ENCODE measurements around the gene SKP2.
"Not testable (repeated sequence)": the region's sequence is repeated elsewhere in the genome, so short reads cannot be mapped to it uniquely, and the experiment has no call there.

Gene SKP2

DNA sequence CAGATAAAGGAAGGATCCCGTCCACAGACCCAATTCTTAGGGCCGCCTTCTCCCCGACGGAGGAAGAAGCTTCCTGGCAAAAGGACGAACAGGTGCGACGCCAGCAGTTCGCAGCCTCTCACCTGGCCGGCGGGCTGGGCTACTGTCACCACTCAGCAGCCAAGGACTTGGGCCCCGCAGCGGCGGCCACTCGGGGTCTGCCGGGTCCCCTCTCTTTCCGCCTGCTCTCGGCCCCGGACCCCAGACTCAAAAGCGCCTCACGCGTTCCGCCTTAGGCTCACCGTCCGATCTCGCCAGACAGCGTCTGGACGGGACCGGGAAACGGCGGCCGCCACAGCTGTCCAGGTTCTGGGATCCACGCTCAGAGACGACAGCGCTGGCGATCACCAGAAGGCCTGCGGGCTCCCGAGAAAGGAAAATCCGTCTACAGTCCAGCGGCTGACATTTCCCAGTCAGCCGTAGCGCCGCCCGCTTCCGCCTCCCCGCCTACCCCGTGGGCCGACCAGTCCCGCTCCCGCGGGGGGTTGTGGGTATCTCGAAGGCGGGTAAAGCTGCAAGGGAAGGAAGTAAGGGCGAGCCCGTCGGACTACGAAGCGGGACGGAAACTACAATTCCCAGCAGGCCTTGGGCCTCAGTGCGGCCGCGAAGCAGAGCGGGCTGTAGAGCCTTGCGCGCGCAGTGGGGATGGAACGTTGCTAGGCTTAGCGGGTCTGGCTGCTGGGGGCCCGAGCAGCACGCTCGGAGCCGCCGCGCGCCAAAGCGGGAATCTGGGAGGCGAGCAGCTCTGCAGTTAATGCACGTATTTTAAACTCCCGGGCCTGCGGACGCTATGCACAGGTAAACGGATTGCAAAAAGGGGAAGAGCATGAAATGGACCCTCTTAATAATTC lies at the start of gene SKP2, which contains the start of gene LMBRD2:
TSS of gene SKP2 (plus strand) at position 678 of the 890 bp plus-strand sequence. CDS start at position 830, 152 bp downstream.
TSS of gene LMBRD2 (minus strand) at position 454 of the 890 bp plus-strand sequence. CDS start 8,538 bp downstream, outside the sequence.
- DNase-seq, result peak; percentile 96

DNA sequence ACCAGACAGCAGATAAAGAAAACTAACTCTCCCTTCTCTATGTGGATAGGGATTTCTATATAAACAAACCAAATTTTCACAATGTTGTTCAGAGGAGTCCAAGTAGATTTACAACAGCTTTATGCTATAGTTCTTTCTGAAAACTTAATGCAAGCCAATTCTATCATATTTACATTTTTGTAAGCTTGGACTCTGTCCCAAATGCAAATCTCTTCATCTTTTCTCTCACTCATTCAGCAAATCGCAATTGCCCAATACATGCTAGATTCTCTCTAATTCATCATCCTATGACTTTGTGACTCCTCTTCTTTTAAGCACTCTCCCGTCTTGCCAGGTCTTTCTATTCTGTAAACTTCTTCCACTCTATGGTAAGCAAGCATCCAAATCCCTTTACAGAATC lies 46.1 kb upstream of the SKP2 start:
- no peak for DNase-seq

DNA sequence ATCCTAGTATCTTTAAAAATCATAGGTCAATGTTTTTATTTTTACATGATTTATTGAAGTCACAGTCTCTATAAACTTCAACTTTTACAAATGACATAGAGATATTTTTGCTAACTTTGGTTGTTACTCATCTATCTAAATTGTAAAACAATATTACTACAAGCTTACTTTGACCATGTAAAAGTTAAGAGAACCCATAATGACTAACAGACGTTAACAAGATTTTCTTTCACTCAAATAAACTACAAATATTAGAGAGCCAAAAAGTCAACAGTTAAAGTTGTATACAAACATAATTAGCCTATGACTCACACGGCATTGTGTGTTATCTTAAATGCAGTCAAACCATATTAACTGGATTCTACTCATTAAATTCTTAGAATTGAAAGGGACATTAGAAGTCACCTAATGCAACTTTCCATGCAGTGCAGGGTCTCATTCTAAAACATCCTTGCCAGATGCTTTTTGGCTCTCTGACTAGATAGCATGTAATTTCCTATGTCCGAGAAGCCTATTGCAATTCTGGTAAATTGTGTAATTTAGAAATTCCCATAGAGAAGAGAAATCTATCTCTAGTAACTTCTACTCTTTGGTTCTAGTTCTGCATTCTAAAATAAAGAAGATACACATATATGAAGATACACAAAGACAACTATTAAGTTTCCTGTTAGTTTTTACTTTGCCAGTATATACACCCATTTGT lies 43.0 kb upstream of the SKP2 start:
- no peak for DNase-seq

DNA sequence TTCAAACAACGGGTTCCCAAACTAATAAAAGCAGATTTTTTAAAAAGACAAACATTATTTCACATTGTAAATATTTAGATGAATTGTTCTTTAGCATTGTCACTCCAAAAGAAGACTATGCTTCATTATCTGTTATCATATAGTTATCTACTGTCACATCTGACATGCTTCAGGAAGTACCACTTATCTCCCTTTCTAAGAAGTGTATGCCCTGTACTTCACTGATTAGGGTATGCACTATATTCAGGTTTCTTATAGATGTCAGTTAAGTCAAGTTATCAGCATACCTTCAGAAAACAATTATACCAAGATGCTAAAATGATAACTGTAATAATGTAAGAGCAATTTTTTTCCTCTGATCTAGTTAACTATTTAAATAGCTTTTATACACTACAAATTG lies 40.7 kb upstream of the SKP2 start:
- DNase-seq, result no peak

DNA sequence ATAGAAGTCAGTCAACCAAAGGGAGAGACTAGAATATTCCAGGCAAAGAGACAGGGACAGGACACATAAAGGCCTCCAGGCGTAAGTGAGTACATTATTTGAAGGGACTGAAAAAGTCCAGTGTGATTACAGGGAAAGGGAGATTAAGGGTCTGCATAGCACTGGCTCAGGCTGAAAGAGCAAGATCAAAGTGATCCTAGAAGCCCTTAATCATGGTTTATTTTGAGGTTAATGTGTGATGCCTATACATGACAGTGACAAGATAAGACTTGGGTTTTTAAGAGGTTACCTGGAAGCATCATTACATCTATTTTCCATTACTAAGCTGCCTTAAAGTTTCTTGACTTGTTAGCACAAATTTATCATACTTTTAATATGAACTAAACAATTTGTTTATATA lies 26.0 kb upstream of the SKP2 start:
- DNase-seq, result no peak

DNA sequence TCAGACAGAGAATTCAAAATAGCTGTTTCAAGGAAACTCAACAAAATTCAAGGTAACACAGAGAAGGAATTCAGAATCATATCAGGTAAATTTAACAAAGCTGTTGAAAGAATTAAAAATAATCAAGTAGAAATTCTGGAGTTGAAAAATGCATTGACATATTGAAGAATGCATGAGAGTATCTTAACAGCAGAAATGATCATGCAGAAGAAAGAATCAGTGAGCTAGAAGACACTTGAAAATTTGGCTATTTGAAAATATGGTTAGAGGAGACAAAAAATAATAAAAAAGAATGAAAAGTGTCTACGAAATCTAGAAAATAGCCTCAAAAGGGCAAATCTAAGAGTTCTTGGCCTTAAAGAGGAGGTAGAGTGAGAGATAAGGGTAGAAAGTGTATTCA lies 23.1 kb upstream of the SKP2 start:
- DNase-seq, result no peak

DNA sequence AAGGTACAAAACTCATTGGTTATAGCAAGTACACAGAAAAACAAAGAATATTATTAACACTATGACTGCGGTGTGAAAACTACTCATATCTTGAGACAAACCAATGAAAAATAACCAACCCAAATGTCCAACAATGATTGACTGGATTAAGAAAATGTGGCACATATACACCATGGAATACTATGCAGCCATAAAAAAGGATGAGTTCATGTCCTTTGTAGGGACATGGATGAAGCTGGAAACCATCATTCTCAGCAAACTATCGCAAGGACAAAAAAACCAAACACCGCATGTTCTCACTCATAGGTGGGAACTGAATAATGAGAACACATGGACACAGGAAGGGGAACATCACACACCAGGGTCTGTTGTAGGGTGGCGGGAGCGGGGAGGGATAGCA lies 22.2 kb upstream of the SKP2 start:
- DNase-seq, result not testable (repeated sequence)

DNA sequence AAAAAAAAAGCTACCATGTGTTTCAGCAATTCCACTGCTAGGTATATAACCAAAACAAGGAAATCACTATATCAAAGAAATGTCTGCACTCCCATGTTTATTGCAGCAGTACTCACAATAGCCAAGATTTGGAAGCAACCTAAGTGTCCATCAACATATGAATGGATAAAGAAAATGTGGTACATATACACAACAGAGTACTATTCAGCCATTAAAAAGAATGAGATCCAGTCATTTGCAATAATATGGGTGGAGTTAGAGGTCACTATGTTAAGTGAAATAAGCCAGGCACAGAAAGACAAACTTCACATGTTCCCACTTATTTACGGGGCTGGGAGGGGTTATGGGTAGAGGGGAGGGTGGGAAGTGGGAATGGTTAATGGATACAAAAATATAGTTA lies 18.9 kb upstream of the SKP2 start:
- not testable (repeated sequence) for DNase-seq

DNA sequence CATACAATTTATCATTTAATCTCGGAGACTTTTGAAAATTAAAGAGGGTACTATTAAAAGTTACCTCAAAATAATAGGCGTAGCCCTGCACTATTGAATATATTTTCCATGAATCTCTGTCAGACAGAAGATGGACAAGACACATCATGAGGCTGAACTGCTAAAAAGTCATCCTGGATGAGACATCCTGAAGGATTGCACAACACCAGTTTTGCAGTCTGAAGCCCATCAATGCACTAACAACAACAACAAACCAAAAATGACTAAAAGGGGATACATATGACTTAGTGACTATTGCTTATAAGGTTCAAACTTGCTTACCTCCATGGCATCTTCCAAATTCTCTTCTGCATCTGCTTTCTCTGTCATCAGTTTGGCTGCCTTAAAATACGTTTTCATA lies 15.9 kb upstream of the SKP2 start:
- no peak for DNase-seq

DNA sequence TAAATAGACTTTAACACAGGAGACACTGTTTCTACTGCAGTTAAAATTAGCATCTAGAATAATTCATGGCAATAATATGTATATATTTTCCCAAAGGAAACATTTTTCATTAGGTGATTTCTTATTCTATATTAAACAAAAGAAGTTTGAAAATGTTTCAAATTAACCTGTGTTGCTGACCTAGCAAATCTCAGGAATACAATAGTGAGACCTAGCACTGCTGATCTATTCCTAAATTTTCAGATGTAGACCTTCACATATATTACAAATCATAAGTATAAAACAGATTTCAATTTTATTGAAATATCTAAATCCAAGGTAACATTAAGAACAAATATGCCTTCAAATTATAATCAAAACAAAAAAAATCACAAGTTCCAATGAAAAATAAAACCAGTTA lies 15.3 kb upstream of the SKP2 start:
- DNase-seq, result no peak

DNA sequence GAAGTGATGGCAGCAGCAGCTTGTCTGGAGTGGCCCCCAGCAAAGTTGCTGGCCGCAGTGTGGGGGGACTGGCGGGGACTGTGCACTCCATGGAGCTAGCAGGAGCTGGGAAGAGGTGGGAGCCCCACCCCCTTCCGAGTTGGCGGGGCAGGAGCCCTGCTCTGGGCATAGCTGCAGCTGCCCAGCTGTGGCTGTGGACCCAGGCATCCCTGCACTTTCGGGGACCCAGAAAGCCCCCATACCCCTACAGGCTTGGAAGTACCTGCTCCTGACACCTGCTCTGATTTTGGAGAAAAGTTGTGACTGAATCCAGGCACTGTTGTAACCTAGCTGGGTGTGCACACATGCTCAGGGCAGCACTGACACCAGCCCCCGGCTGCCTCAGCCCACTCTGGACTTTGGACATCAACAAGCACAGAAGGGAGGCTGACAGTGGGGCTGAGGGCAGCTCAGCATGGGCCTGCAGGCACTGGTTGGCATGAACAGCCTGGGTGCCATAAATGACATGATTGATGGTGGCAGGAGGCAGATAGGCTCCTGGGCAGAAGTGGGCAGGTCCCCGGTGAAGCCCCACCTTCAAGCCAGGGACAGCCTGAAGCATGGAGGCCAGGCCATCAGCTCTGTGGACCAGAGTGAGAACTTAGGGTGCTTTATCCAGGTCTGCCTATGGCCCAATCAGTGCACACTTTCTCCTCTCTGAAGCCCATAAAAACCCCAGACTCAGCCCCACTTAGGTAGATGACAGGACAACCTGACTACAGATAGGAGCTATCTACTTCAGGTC lies 12.8 kb upstream of the SKP2 start:
- DNase-seq, result no peak

DNA sequence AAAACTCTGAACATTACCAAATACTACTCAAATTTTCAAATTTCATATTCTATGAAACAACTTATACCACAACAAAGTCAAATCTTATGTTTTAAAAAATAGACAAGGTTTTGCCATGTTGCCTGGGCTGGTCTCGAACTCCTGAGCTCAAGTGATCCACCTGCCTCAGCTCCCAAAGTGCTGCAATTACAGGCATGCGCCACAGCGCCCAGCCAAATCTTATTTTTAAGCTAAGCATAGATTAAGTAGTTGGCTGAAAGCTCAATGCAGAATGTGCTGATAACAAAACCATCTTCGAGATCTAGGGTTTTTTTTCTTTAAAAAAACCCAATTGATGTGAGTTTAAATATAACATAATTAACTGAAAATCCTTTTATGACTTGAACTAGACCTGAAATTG lies 6.6 kb upstream of the SKP2 start:
- DNase-seq, result no peak

DNA sequence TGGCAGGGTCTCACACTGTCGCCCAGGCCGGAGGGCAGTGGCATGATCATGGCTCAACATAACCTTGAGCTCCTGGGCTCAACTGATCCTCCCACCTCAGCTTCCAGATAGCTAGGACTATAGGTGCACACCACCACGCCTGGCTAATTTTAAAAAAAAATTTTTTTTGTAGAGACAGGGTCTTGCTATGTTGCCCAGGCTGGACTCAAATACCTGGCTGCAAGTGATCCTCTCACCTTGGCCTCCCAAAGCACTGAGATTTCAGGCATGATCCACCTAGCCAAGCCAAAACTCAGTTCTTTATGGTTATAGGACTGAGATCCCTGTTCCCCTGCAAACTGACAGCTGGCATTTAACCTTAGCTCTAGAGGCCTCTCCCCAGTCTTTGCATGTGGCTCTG lies 5.5 kb upstream of the SKP2 start:
- DNase-seq, result no peak

DNA sequence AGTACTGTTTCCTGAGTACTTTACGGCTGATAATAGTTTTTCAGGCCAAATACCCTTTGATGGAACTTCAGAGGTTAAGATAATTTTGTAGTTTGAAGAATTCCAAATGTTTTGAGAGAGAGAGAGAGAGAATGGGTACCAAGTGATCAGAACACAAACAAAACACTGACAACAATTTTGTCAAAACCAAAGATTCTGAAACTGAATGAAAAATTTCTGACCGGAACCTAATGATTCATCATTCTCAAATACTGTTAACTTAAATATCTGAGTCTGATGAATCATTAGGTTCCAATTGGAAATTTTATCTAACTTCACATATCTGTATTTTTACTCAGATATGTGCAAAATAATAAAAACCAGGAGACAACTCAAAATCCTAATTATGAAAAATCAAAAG lies 4.2 kb upstream of the SKP2 start:
- no peak for DNase-seq

DNA sequence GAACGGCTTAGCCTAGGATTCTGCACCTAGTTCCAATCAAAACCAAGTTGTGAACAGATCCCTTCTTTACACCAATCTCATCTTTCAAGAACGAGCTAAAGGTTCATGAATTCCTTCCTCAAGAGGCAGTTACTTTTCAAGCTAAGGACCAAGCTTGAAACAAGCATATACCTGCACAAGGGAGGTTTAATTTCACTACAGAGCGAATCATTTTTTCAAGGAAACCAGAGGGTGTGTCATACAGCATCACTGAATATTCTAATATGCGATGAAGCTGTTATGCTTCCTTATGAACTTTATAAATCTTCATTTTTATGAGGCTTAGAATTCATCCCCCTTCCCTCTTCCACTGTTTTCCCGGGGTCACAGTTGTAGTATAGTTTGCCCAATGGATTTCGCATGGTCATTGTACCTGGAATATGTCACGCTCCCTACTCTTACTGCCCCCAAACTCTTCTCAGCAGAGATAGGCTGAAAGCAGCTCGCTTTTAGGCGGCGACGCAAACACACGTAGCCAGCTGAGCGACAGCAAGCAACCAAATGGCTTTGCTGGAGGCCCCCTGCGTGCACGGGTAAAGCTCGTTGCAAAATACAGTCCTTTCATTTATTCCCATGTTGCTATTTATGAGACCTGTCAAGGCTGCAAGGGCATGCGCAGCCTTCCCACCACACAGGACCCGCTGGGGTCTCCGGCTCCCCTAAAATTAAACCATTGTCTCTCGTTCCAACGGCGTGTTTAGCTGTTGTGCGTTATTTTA lies 1.1 kb upstream of the SKP2 start:
- peak; percentile 24 for DNase-seq

DNA sequence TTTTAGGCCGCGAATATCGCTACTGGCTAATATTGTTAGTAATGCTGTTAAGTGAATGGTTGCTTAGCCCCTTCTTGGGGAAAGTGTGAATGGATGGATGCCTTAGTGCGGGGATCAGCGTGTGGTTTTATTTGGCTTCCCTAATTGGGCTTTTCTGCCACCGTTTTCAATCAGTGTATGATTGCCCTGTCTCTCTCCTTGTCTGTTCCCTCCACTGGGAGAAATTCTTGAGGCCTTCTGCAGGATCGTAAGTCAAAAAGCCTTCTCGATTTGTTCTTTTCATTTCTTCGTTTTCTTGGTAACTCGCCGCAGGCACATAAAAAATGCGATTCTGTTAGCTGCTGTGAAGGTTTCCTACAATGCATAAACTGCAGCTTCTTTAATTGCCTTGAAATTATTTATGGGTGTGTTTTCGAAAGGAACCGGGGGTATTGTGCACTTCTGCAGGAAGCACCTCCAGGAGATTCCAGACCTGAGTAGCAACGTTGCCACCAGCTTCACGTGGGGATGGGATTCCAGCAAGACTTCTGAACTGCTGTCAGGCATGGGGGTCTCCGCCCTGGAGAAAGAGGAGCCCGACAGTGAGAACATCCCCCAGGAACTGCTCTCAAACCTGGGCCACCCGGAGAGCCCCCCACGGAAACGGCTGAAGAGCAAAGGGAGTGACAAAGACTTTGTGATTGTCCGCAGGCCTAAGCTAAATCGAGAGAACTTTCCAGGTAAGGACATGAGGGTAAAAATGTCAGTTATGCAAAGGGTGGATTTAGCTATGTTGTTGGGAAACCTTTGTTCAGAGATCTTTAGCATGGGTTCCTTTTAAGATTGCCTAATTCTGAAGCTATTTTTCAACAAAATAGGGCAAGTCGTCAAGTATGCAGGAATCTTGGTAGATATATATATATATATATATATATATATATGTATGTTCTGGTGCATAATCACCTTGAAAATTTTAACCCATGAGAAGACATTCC lies 700 bp downstream of the SKP2 start:
- DNase-seq, result no peak

DNA sequence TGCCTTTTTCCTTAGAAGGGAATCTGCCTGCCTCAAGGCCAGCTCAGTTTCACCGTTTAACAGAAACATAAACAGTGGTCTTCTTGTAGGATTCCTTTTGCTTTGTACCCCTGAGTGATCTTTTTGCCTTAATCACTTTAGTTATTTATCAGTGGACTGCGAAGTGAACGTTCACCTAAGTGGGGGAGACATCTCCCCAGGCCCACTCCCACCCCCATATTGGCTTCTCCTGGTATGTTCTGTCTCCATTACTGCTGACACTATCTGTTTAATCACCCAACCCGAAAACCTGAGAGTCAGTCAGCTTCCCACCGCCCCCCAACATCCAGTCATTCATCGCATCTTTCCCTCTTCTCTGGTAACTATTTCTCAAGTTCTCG lies 1.4 kb downstream of the SKP2 start:
- no peak for DNase-seq

DNA sequence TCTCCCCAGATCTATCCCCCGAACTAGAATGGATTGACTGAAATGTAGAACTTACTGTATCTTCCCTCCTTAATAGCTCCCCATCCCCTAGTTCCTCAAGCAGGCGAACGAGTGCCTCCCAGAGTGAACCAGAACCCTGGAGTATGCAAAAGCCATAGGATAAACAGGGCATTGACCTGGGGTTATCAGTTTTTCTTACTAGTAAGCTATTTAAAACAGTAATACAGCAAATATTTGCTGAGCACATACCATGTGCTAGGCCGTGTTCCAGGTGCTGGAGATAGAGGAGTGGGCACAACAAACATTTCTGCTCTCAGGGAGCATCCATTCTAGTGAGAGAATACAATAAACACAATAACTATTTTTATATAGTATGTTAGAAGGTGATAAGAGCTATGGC lies 1.8 kb downstream of the SKP2 start:
- no peak for DNase-seq

DNA sequence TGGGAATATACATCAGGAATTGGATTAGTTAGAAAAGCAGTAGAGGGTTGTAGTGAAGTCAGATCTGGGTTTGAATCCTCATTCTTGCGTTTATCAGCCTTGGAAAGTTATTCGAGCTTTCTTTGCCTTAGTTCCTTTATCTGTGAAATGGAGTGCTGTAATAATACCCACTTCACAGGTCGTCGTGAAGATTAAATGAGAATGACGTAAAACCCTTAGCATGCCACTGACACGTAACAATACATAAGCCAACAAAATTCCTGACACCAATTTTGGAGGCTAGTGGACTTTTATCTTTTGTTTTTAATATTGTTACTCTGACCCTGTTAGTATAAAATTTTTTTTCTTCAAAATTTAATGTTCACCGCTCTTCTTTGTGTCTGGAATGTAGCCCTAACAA lies 3.4 kb downstream of the SKP2 start:
- no peak for DNase-seq

DNA sequence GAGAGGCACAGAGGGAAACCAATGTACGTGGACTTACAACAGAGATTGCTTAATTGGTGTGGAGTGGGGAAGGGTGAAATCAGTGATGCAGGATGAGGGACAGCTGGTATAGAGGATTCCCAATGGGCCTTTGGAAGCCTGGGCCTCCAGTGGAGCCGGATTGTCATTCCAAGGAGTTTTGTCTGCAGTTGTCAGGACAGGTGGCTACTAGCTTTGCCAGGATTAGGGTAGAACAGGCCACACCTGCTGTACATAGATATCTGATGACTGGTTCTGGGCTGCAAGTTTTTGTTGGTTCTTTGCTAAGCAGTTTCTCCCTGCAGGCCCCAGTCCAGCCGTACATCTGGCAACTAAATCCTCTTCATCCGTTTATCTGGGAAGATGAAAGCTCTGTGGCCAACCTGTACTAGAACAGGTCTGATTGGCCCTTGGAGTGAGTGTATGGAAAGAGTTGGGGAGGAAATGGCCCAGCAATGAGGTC lies 4.2 kb downstream of the SKP2 start:
- DNase-seq, result no peak

DNA sequence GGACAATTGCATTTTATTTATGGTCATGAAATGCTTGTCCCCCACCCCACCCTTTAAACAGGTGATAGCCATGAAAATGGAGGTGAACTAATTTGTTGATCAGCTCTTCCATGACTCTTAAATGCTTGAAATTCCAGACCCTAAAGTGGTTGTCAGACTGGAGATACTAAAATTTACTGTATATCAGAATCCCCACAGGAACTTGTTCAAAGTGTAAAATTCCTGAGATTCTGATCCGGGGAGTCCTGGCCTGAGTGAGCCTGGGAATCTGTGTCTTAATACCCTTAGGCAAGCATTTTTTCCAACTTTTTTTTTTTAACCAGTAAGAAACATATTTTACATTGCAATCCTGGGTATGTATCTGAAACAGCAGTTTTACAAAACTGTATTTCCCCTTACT lies 4.7 kb downstream of the SKP2 start:
- no peak for DNase-seq

Data from CD4-positive, alpha-beta T cell treated with Interleukin-4 for 4 hours (primary cell).